Loucy (cell line): ENCODE data around the gene CIBAR2.

Experiments used
- H2AFZ ChIP-seq: fragments of 200-600 bp; sonication (generic); 2 replicates; pipeline ENCODE4 v1.6.0; 2016; ENCODE audit warnings: antibody characterized with exemption, mild to moderate bottlenecking, low read length, moderate library complexity
- H3F3A ChIP-seq: fragments of 200-600 bp; 2 replicates; pipeline ENCODE4 v1.6.0; 2016; ENCODE audit warnings: antibody characterized with exemption, low read depth, mild to moderate bottlenecking
- H3K27me3 ChIP-seq: fragments of 200-600 bp; sonication (generic); 2 replicates; pipeline ENCODE4 v1.6.1; 2014; ENCODE audit warnings: low read length, mild to moderate bottlenecking; ENCODE audit not compliant: insufficient read depth, poor library complexity, severe bottlenecking
- H3K36me3 ChIP-seq: fragments of 200-600 bp; sonication (generic); 2 replicates; pipeline ENCODE4 v1.6.1; 2016; ENCODE audit warnings: low read length; ENCODE audit not compliant: insufficient read depth
- H3K4me1 ChIP-seq: fragments of 200-600 bp; sonication (generic); 2 replicates; pipeline ENCODE4 v1.5.1; 2014; ENCODE audit warnings: low read length, mild to moderate bottlenecking; ENCODE audit not compliant: insufficient read depth, poor library complexity, severe bottlenecking
- H3K4me2 ChIP-seq: fragments of 200-600 bp; sonication (generic); 2 replicates; pipeline ENCODE4 v1.6.0; 2014; ENCODE audit warnings: antibody characterized with exemption, low read length, low read depth, mild to moderate bottlenecking; ENCODE audit not compliant: poor library complexity, severe bottlenecking
- H3K4me3 ChIP-seq: fragments of 200-600 bp; sonication (generic); 2 replicates; pipeline ENCODE4 v1.5.1; 2014; ENCODE audit warnings: low read length, mild to moderate bottlenecking, mixed read lengths; ENCODE audit not compliant: poor library complexity, severe bottlenecking
- H3K79me2 ChIP-seq: fragments of 200-600 bp; sonication (generic); 2 replicates; pipeline ENCODE4 v1.6.1; 2014; ENCODE audit warnings: low read length; ENCODE audit not compliant: insufficient read depth
- H3K9ac ChIP-seq: fragments of 200-600 bp; sonication (generic); 2 replicates; pipeline ENCODE4 v1.6.0; 2014; ENCODE audit warnings: mild to moderate bottlenecking, low read depth, low read length, moderate library complexity; ENCODE audit not compliant: poor library complexity, severe bottlenecking
- H3K9me2 ChIP-seq: fragments of 200-600 bp; sonication (generic); replicated peaks from 2 replicates; pipeline ENCODE4 v1.6.1; 2016; ENCODE audit warnings: low read depth, low read length, mixed read lengths
- H3K9me3 ChIP-seq: fragments of 200-600 bp; sonication (generic); 2 replicates; pipeline ENCODE4 v1.6.1; 2014; ENCODE audit warnings: mild to moderate bottlenecking, antibody characterized with exemption, low read length, low read depth; ENCODE audit not compliant: insufficient read depth
- H4K20me1 ChIP-seq: fragments of 200-600 bp; sonication (generic); 2 replicates; pipeline ENCODE4 v1.6.0; 2014; ENCODE audit warnings: antibody characterized with exemption, low read length, mild to moderate bottlenecking; ENCODE audit not compliant: insufficient read depth, poor library complexity, severe bottlenecking
- CTCF ChIP-seq: fragments of 200-600 bp; sonication (generic); conservative IDR thresholded peaks from 2 replicates; pipeline ENCODE4 v1.5.1; 2014; ENCODE audit warnings: mild to moderate bottlenecking, antibody characterized with exemption, low read length
- EZH2phosphoT487 ChIP-seq: fragments of 200-600 bp; IDR thresholded peaks from 2 replicates; pipeline ENCODE4 v1.6.1; 2018; ENCODE audit warnings: antibody characterized with exemption, mild to moderate bottlenecking, moderate library complexity, borderline replicate concordance

The CIBAR2 gene

DNA sequence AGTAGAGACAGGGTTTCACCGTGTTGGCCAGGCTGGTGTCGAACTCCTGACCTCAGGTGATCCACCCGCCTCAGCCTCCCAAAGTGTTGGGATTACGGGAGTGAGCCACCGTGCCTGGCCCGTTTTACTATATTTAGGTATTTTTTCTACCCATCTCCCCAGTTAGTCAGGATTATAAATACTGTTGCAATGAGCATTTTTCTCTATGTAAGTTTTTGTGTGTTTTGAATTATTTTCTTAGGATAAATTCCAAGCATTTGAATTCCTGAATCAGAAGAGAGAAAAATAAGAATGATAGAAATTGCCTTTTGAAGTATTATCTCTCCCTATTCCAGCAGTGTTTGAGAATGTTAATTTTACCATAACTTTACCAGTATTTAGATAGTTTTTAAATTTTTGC lies 48.1 kb downstream of the CIBAR2 start:
- no peaks in the 10 kb centered on the region for H3K36me3 ChIP-seq
- no peak overlapping the region for H3K4me3 ChIP-seq
- no peaks in the 10 kb centered on the region for H3K27me3 ChIP-seq
- H3F3A ChIP-seq = no peaks in the 10 kb centered on the region
- H2AFZ ChIP-seq = no peak overlapping the region
- H4K20me1 ChIP-seq = no peaks in the 10 kb centered on the region
- no peak overlapping the region for H3K4me2 ChIP-seq
- H3K79me2 ChIP-seq = no peaks in the 10 kb centered on the region
- H3K9me3 ChIP-seq = no peaks in the 10 kb centered on the region
- TF ChIP-seq CTCF (no peak), EZH2phosphoT487 (no peak)
- H3K9me2 ChIP-seq = no peaks in the 10 kb centered on the region
- H3K9ac ChIP-seq = no peak overlapping the region
- H3K4me1 ChIP-seq = no peaks in the 10 kb centered on the region

GRCh38 chr16:85062845-85063244 lies 49.4 kb downstream of the CIBAR2 start:
- H3K36me3 ChIP-seq = no peaks in the 10 kb centered on the region
- H2AFZ ChIP-seq = no peak overlapping the region
- H3F3A ChIP-seq = no peaks in the 10 kb centered on the region
- no peaks in the 10 kb centered on the region for H3K9me2 ChIP-seq
- H3K79me2 ChIP-seq = no peaks in the 10 kb centered on the region
- no peaks in the 10 kb centered on the region for H4K20me1 ChIP-seq
- H3K9me3 ChIP-seq = no peaks in the 10 kb centered on the region
- no peak overlapping the region for H3K9ac ChIP-seq
- TF ChIP-seq CTCF (no peak), EZH2phosphoT487 (no peak)
- H3K4me3 ChIP-seq = no peak overlapping the region
- H3K27me3 ChIP-seq = no peaks in the 10 kb centered on the region
- H3K4me1 ChIP-seq = no peaks in the 10 kb centered on the region
- H3K4me2 ChIP-seq = no peak overlapping the region

GRCh38 chr16:85062323-85062722 lies 49.9 kb downstream of the CIBAR2 start:
- Histone ChIP-seq H3F3A (no peaks in the 10 kb centered on the region), H4K20me1 (no peaks in the 10 kb centered on the region), H3K9ac (no peak overlapping the region), H3K79me2 (no peaks in the 10 kb centered on the region), H3K4me1 (peaks cover 2% of the 10 kb centered on the region), H2AFZ (no peak overlapping the region), H3K9me2 (no peaks in the 10 kb centered on the region), H3K4me3 (no peak overlapping the region), H3K4me2 (no peak overlapping the region), H3K36me3 (no peaks in the 10 kb centered on the region), H3K27me3 (no peaks in the 10 kb centered on the region), H3K9me3 (no peaks in the 10 kb centered on the region)
- TF ChIP-seq EZH2phosphoT487 (no peak), CTCF (no peak)
